Limb (tissue), 2 donors: ENCODE measurements around the gene GLIS1.
A peak's percentile ranks its signal among the peaks of the same experiment; 100 is the strongest.

Source experiments
- DNase-seq, 2 donors: peaks; one replicate each; pipeline ENCODE4 v3.0.0-alpha.2; 2016; ENCODE audit errors: extremely low spot score in 2 of 2

Gene GLIS1

GRCh38 chr1:53595906-53596305 is 143.1 kb downstream of the GLIS1 start:
- no peak for DNase-seq

GRCh38 chr1:53594391-53595180 is 144.4 kb downstream of the GLIS1 start:
- no peak for DNase-seq

GRCh38 chr1:53593758-53594380 is 145.1 kb downstream of the GLIS1 start:
- peak in 1 of 2 donors; percentile 71 for DNase-seq

GRCh38 chr1:53592985-53593757 is 145.8 kb downstream of the GLIS1 start:
- peak in 1 of 2 donors; percentile 29 for DNase-seq

GRCh38 chr1:53592521-53592982 is 146.4 kb downstream of the GLIS1 start:
- no peak for DNase-seq

GRCh38 chr1:53591924-53592323 is 147.0 kb downstream of the GLIS1 start:
- peak in 1 of 2 donors; percentile 25 for DNase-seq

- DNase-seq = peak in 1 of 2 donors; percentile 57
Measured at GRCh38 chr1:53590531-53591515, 148.1 kb downstream of the GLIS1 start.

GRCh38 chr1:53590104-53590503 is 148.9 kb downstream of the GLIS1 start:
- DNase-seq = no peak

- DNase-seq = peak in 1 of 2 donors; percentile 23
Measured at GRCh38 chr1:53589043-53589887, 149.7 kb downstream of the GLIS1 start.

GRCh38 chr1:53588053-53588779 is 150.7 kb downstream of the GLIS1 start:
- DNase-seq = no peak

GRCh38 chr1:53587252-53587988 is 151.5 kb downstream of the GLIS1 start:
- DNase-seq = no peak

- no peak for DNase-seq
Measured at GRCh38 chr1:53586765-53587164, 152.2 kb downstream of the GLIS1 start.

- DNase-seq = no peak
Measured at GRCh38 chr1:53585565-53585964, 153.4 kb downstream of the GLIS1 start.

GRCh38 chr1:53585129-53585528 is 153.8 kb downstream of the GLIS1 start:
- DNase-seq = peak in 1 of 2 donors; percentile 24

- no peak for DNase-seq
Measured at GRCh38 chr1:53584777-53585107, 154.2 kb downstream of the GLIS1 start.

GRCh38 chr1:53583868-53584776 is 154.8 kb downstream of the GLIS1 start:
- peak in 1 of 2 donors; percentile 31 for DNase-seq

- peak; percentile 64 for DNase-seq
Measured at GRCh38 chr1:53583021-53583867, 155.7 kb downstream of the GLIS1 start.
